SJCRH30 (cell line): ENCODE results near the gene SWT1. TPM values are rescaled to one million over a fixed set of nuclear protein-coding genes. Genes with fewer than 3 reads are reported as not detected.
A peak's percentile ranks its signal among the peaks of the same experiment; 100 is the strongest.
"Not testable (repeated sequence)": the region's sequence is repeated elsewhere in the genome, so short reads cannot be mapped to it uniquely, and the experiment has no call there.

Experiments
- DNase-seq, 2 experiments: peaks; one replicate each; pipeline ENCODE4 v3.0.0-alpha.2; 2015 to 2020
- H3K27ac ChIP-seq: fragments of 250-450 bp; sonication (Bioruptor Pico); 2 replicates; pipeline ENCODE4 v1.5.1; 2020; ENCODE audit warnings: mild to moderate bottlenecking, moderate library complexity
- H3K27me3 ChIP-seq: fragments of 250-450 bp; sonication (Bioruptor Pico); 2 replicates; pipeline ENCODE4 v1.5.1; 2020; ENCODE audit warnings: mild to moderate bottlenecking, moderate library complexity
- H3K36me3 ChIP-seq: fragments of 250-450 bp; sonication (Bioruptor Pico); 2 replicates; pipeline ENCODE4 v1.5.1; 2020; ENCODE audit warnings: mild to moderate bottlenecking, moderate library complexity
- H3K4me1 ChIP-seq: fragments of 250-450 bp; sonication (Bioruptor Pico); 2 replicates; pipeline ENCODE4 v1.5.1; 2020; ENCODE audit warnings: mild to moderate bottlenecking, moderate library complexity
- H3K4me3 ChIP-seq: fragments of 250-450 bp; sonication (Bioruptor Pico); 2 replicates; pipeline ENCODE4 v1.5.1; 2020; ENCODE audit warnings: mild to moderate bottlenecking, moderate library complexity
- H3K9me3 ChIP-seq: fragments of 250-450 bp; sonication (Bioruptor Pico); replicated peaks from 2 replicates; pipeline ENCODE4 v1.5.1; 2020; ENCODE audit warnings: mild to moderate bottlenecking, moderate library complexity
- total RNA-seq: library from RNA; depleted of rRNA; stranded (reverse); fragments of >200 nt; shearing (Covaris generic); gene quantifications from 2 replicates; pipeline ENCODE4 v1.2.3, GENCODE V29; 2014

The SWT1 gene
- total RNA-seq, 1 experiment from 2014 or later = 5.0 TPM

GRCh38 chr1:185155600-185156287 is 1.2 kb upstream of the SWT1 start:
- no peak for DNase-seq
- H3K27ac ChIP-seq = peak overlapping the region; percentile 89
- peak overlapping the region; percentile 89 for H3K4me3 ChIP-seq
- no peaks in the 10 kb centered on the region for H3K36me3 ChIP-seq
- no peaks in the 10 kb centered on the region for H3K27me3 ChIP-seq
- no peaks in the 10 kb centered on the region for H3K9me3 ChIP-seq
- no peaks in the 10 kb centered on the region; the same call in 1 of the 2 replicates for H3K4me1 ChIP-seq

- H3K9me3 ChIP-seq = no peaks in the 10 kb centered on the region
- H3K4me1 ChIP-seq = no peaks in the 10 kb centered on the region; the same call in 1 of the 2 replicates
- peak; percentile 12 to 46 for DNase-seq
- H3K27ac ChIP-seq = peak overlapping the region; percentile 89
- no peaks in the 10 kb centered on the region for H3K36me3 ChIP-seq
- H3K27me3 ChIP-seq = no peaks in the 10 kb centered on the region
- peak overlapping the region; percentile 89 for H3K4me3 ChIP-seq
Observed at GRCh38 chr1:185156288-185156853, 596 bp upstream of the SWT1 start.

- Histone ChIP-seq H3K27me3 (no peaks in the 10 kb centered on the region), H3K4me3 (peak overlapping the region; percentile 89), H3K27ac (peak overlapping the region; percentile 89), H3K36me3 (no peaks in the 10 kb centered on the region), H3K9me3 (no peaks in the 10 kb centered on the region), H3K4me1 (no peaks in the 10 kb centered on the region; the same call in 1 of the 2 replicates)
- peak in 1 of 2 experiments; percentile 16 for DNase-seq
Observed at GRCh38 chr1:185157599-185158412, 839 bp downstream of the SWT1 start.

GRCh38 chr1:185158800-185159199 is 1.8 kb downstream of the SWT1 start:
- H3K4me3 ChIP-seq = no peak overlapping the region

GRCh38 chr1:185159966-185160365 is 3.0 kb downstream of the SWT1 start:
- no peaks in the 10 kb centered on the region for H3K36me3 ChIP-seq

More at GRCh38 chr1:185158800-185159199, 1.8 kb downstream of the SWT1 start:
- Histone ChIP-seq H3K9me3 (no peaks in the 10 kb centered on the region), H3K27ac (no peak overlapping the region), H3K4me1 (no peaks in the 10 kb centered on the region; the same call in 1 of the 2 replicates), H3K27me3 (no peaks in the 10 kb centered on the region), H3K36me3 (no peaks in the 10 kb centered on the region)
- DNase-seq = peak in 1 of 2 experiments; percentile 6

GRCh38 chr1:185162491-185162890 is 5.5 kb downstream of the SWT1 start:
- Histone ChIP-seq H3K9me3 (no peaks in the 10 kb centered on the region), H3K36me3 (no peaks in the 10 kb centered on the region), H3K4me1 (no peaks in the 10 kb centered on the region), H3K27me3 (no peaks in the 10 kb centered on the region), H3K27ac (no peak overlapping the region), H3K4me3 (no peak overlapping the region)
- DNase-seq = no peak

More at GRCh38 chr1:185159966-185160365, 3.0 kb downstream of the SWT1 start:
- Histone ChIP-seq H3K9me3 (no peaks in the 10 kb centered on the region), H3K27me3 (no peaks in the 10 kb centered on the region), H3K4me1 (no peaks in the 10 kb centered on the region; the same call in 1 of the 2 replicates), H3K27ac (no peak overlapping the region), H3K4me3 (no peak overlapping the region)
- DNase-seq = no peak

GRCh38 chr1:185166106-185166505 is 9.1 kb downstream of the SWT1 start:
- no peak overlapping the region for H3K4me3 ChIP-seq
- no peak overlapping the region for H3K27ac ChIP-seq
- H3K36me3 ChIP-seq = no peaks in the 10 kb centered on the region
- no peak for DNase-seq
- no peaks in the 10 kb centered on the region for H3K4me1 ChIP-seq
- H3K27me3 ChIP-seq = no peaks in the 10 kb centered on the region
- no peaks in the 10 kb centered on the region for H3K9me3 ChIP-seq

- Histone ChIP-seq H3K9me3 (no peaks in the 10 kb centered on the region), H3K27me3 (no peaks in the 10 kb centered on the region), H3K4me3 (no peak overlapping the region), H3K27ac (no peak overlapping the region), H3K36me3 (no peaks in the 10 kb centered on the region), H3K4me1 (no peaks in the 10 kb centered on the region)
- DNase-seq = peak; percentile 50 to 79
Observed at GRCh38 chr1:185170291-185170848, 13.4 kb downstream of the SWT1 start.

GRCh38 chr1:185193756-185194155 is 36.8 kb downstream of the SWT1 start:
- Histone ChIP-seq H3K4me1 (no peaks in the 10 kb centered on the region), H3K36me3 (no peaks in the 10 kb centered on the region), H3K9me3 (no peaks in the 10 kb centered on the region), H3K27me3 (no peaks in the 10 kb centered on the region), H3K27ac (no peak overlapping the region), H3K4me3 (no peak overlapping the region)
- no peak for DNase-seq

GRCh38 chr1:185198712-185199111 is 41.7 kb downstream of the SWT1 start:
- not testable (repeated sequence) for H3K27ac ChIP-seq, DNase-seq, H3K36me3 ChIP-seq, H3K4me3 ChIP-seq, H3K27me3 ChIP-seq, H3K9me3 ChIP-seq, H3K4me1 ChIP-seq

GRCh38 chr1:185200889-185201288 is 43.9 kb downstream of the SWT1 start:
- H3K27ac ChIP-seq = no peak overlapping the region
- no peaks in the 10 kb centered on the region for H3K27me3 ChIP-seq
- no peaks in the 10 kb centered on the region for H3K36me3 ChIP-seq
- H3K4me3 ChIP-seq = no peak overlapping the region
- no peaks in the 10 kb centered on the region for H3K9me3 ChIP-seq
- no peak for DNase-seq
- H3K4me1 ChIP-seq = no peaks in the 10 kb centered on the region

- H3K36me3 ChIP-seq = no peaks in the 10 kb centered on the region
- H3K27ac ChIP-seq = no peak overlapping the region
- DNase-seq = no peak
- H3K27me3 ChIP-seq = no peaks in the 10 kb centered on the region
- H3K9me3 ChIP-seq = no peaks in the 10 kb centered on the region
- no peak overlapping the region for H3K4me3 ChIP-seq
- H3K4me1 ChIP-seq = no peaks in the 10 kb centered on the region
Observed at GRCh38 chr1:185207170-185207569, 50.2 kb downstream of the SWT1 start.

- no peaks in the 10 kb centered on the region for H3K9me3 ChIP-seq
- H3K27me3 ChIP-seq = no peaks in the 10 kb centered on the region
- no peak overlapping the region for H3K27ac ChIP-seq
- H3K4me1 ChIP-seq = no peaks in the 10 kb centered on the region
- H3K4me3 ChIP-seq = no peak overlapping the region
- DNase-seq = no peak
- no peaks in the 10 kb centered on the region for H3K36me3 ChIP-seq
Observed at GRCh38 chr1:185207980-185208602, 51.1 kb downstream of the SWT1 start.

GRCh38 chr1:185208626-185209180 is 51.7 kb downstream of the SWT1 start:
- no peaks in the 10 kb centered on the region for H3K27me3 ChIP-seq
- no peaks in the 10 kb centered on the region for H3K4me1 ChIP-seq
- H3K4me3 ChIP-seq = no peak overlapping the region
- no peaks in the 10 kb centered on the region for H3K9me3 ChIP-seq
- no peak for DNase-seq
- no peaks in the 10 kb centered on the region for H3K36me3 ChIP-seq
- no peak overlapping the region for H3K27ac ChIP-seq
